Loucy (cell line): ENCODE results near the gene TJP1.

Experiments used
- CTCF ChIP-seq: fragments of 200-600 bp; sonication (generic); conservative IDR thresholded peaks from 2 replicates; pipeline ENCODE4 v1.5.1; 2014; ENCODE audit warnings: mild to moderate bottlenecking, antibody characterized with exemption, low read length
- EZH2phosphoT487 ChIP-seq: fragments of 200-600 bp; IDR thresholded peaks from 2 replicates; pipeline ENCODE4 v1.6.1; 2018; ENCODE audit warnings: antibody characterized with exemption, mild to moderate bottlenecking, moderate library complexity, borderline replicate concordance

- TF ChIP-seq CTCF (no peak), EZH2phosphoT487 (no peak)
Observed at GRCh38 chr15:29765898-29766527, 56.3 kb downstream of the TJP1 start.
